ENCODE measurements around the gene TM2D1.

TM2D1 gene

GRCh38 chr1:61635557-61635956, 89.4 kb downstream of the TM2D1 start:
- no peak for TF ChIP-seq CTCF (conservative IDR thresholded peaks at IDR 0.05)
- H3K27ac ChIP-seq, result peak overlapping the region; percentile 88

- no peak for TF ChIP-seq CTCF (conservative IDR thresholded peaks at IDR 0.05)
Observed at GRCh38 chr1:61631436-61631835, 93.5 kb downstream of the TM2D1 start.

More at GRCh38 chr1:61631436-61631835, 93.5 kb downstream of the TM2D1 start:
- H3K27ac ChIP-seq, result no peak overlapping the region
